HG03342 (cell line): ENCODE results near the gene INPP4B.

Experiments used
- ATAC-seq: cut with Tn5 transposase; IDR thresholded peaks from one replicate; pipeline ENCODE4 v1.9.1; 2021; ENCODE audit warnings: mild to moderate bottlenecking, moderate library complexity; ENCODE audit not compliant: unreplicated experiment

Gene INPP4B

GRCh38 chr4:142383800-142384470, 462.2 kb downstream of the INPP4B start:
- ATAC-seq, result no peak

- no peak for ATAC-seq
Observed at GRCh38 chr4:142383354-142383753, 462.7 kb downstream of the INPP4B start.

GRCh38 chr4:142380052-142380602, 466.0 kb downstream of the INPP4B start:
- ATAC-seq, result no peak

GRCh38 chr4:142379277-142380051, 466.6 kb downstream of the INPP4B start:
- no peak for ATAC-seq

- no peak for ATAC-seq
Observed at GRCh38 chr4:142378179-142378578, 467.9 kb downstream of the INPP4B start.

GRCh38 chr4:142377342-142378091, 468.6 kb downstream of the INPP4B start:
- ATAC-seq, result no peak

GRCh38 chr4:142376204-142376603, 469.9 kb downstream of the INPP4B start:
- no peak for ATAC-seq

GRCh38 chr4:142373610-142374009, 472.5 kb downstream of the INPP4B start:
- ATAC-seq, result no peak

GRCh38 chr4:142372530-142373260, 473.4 kb downstream of the INPP4B start:
- ATAC-seq, result no peak

- ATAC-seq, result no peak
Observed at GRCh38 chr4:142369141-142369540, 477.0 kb downstream of the INPP4B start.

- no peak for ATAC-seq
Observed at GRCh38 chr4:142367418-142368180, 478.5 kb downstream of the INPP4B start.

GRCh38 chr4:142366769-142367181, 479.3 kb downstream of the INPP4B start:
- ATAC-seq, result no peak

- ATAC-seq, result no peak
Observed at GRCh38 chr4:142365391-142365790, 480.7 kb downstream of the INPP4B start.

GRCh38 chr4:142363686-142364085, 482.4 kb downstream of the INPP4B start:
- no peak for ATAC-seq

GRCh38 chr4:142361981-142362380, 484.1 kb downstream of the INPP4B start:
- ATAC-seq, result no peak

- no peak for ATAC-seq
Observed at GRCh38 chr4:142360657-142361056, 485.4 kb downstream of the INPP4B start.

GRCh38 chr4:142358656-142359055, 487.4 kb downstream of the INPP4B start:
- ATAC-seq, result no peak

GRCh38 chr4:142356801-142357200, 489.3 kb downstream of the INPP4B start:
- ATAC-seq, result no peak

GRCh38 chr4:142356118-142356759, 489.9 kb downstream of the INPP4B start:
- no peak for ATAC-seq
